Endothelial cell (in vitro differentiated cells): Measurements from ENCODE around the gene CAMK2N1. TPM values are rescaled to one million over a fixed set of nuclear protein-coding genes. Genes with fewer than 3 reads are reported as not detected.
"Not testable (repeated sequence)": the region's sequence is repeated elsewhere in the genome, so short reads cannot be mapped to it uniquely, and the experiment has no call there.

Experiments used
- DNase-seq: peaks from one replicate; pipeline ENCODE4 v3.0.0; 2021; ENCODE audit warnings: low spot score
- H3K27ac Mint-ChIP-seq: one replicate; pipeline ENCODE4 v1.8.0; 2021; ENCODE audit warnings: mixed read lengths, inconsistent platforms; ENCODE audit not compliant: unreplicated experiment
- H3K27me3 Mint-ChIP-seq: one replicate; pipeline ENCODE4 v1.8.0; 2021; ENCODE audit warnings: mild to moderate bottlenecking, moderate library complexity, mixed read lengths, inconsistent platforms; ENCODE audit not compliant: unreplicated experiment
- H3K36me3 Mint-ChIP-seq: one replicate; pipeline ENCODE4 v1.8.0; 2021; ENCODE audit warnings: mild to moderate bottlenecking, low read depth, mixed read lengths, inconsistent platforms; ENCODE audit not compliant: unreplicated experiment
- H3K4me1 Mint-ChIP-seq: one replicate; pipeline ENCODE4 v1.8.0; 2021; ENCODE audit warnings: mild to moderate bottlenecking, mixed read lengths, inconsistent platforms; ENCODE audit not compliant: unreplicated experiment
- H3K4me3 Mint-ChIP-seq: one replicate; pipeline ENCODE4 v1.8.0; 2021; ENCODE audit warnings: mild to moderate bottlenecking, mixed read lengths, inconsistent platforms; ENCODE audit not compliant: unreplicated experiment
- H3K9me3 Mint-ChIP-seq: one replicate; pipeline ENCODE4 v1.8.0; 2021; ENCODE audit warnings: mixed read lengths, inconsistent platforms; ENCODE audit not compliant: unreplicated experiment
- CTCF ChIP-seq: fragments of 200-600 bp; sonication (generic); IDR thresholded peaks from one replicate; pipeline ENCODE4 v1.5.0; 2021; ENCODE audit warnings: antibody characterized with exemption; ENCODE audit not compliant: unreplicated experiment
- total RNA-seq: library from RNA; stranded (reverse); fragmentation: NEBNext Ultra II Directional; extraction: Animal tissue kit (Norgen Biotek cat#: 25700); gene quantifications from one replicate; pipeline ENCODE4 v1.2.1, GENCODE V29; 2021; ENCODE audit not compliant: unreplicated experiment

CAMK2N1 gene
- total RNA-seq, 1 donor from 2014 or later, result 0.28 TPM

- Mint-ChIP-seq H3K27ac (no peak overlapping the region), H3K27me3 (peaks cover 6% of the 10 kb centered on the region), H3K9me3 (no peaks in the 10 kb centered on the region), H3K4me1 (no peaks in the 10 kb centered on the region), H3K36me3 (peaks cover 10% of the 10 kb centered on the region), H3K4me3 (no peak overlapping the region)
- DNase-seq, result no peak
- TF ChIP-seq CTCF, result no peak
Measured at GRCh38 chr1:20497506-20497905, 11.5 kb upstream of the CAMK2N1 start.

- peaks cover 10% of the 10 kb centered on the region for H3K36me3 Mint-ChIP-seq
- not testable (repeated sequence) for H3K4me3 Mint-ChIP-seq, H3K27me3 Mint-ChIP-seq, H3K27ac Mint-ChIP-seq, DNase-seq, H3K9me3 Mint-ChIP-seq, H3K4me1 Mint-ChIP-seq
Measured at GRCh38 chr1:20496725-20497383, 10.8 kb upstream of the CAMK2N1 start.

GRCh38 chr1:20496241-20496661 is 10.2 kb upstream of the CAMK2N1 start:
- H3K4me3 Mint-ChIP-seq, result no peak overlapping the region
- H3K4me1 Mint-ChIP-seq, result no peaks in the 10 kb centered on the region
- no peaks in the 10 kb centered on the region for H3K9me3 Mint-ChIP-seq
- no peak for DNase-seq
- peaks cover 8% of the 10 kb centered on the region for H3K36me3 Mint-ChIP-seq
- no peak overlapping the region for H3K27ac Mint-ChIP-seq
- TF ChIP-seq CTCF, result no peak
- H3K27me3 Mint-ChIP-seq, result peaks cover 6% of the 10 kb centered on the region

- Mint-ChIP-seq H3K27me3 (peaks cover 6% of the 10 kb centered on the region), H3K9me3 (no peaks in the 10 kb centered on the region), H3K36me3 (peaks cover 5% of the 10 kb centered on the region), H3K27ac (no peak overlapping the region), H3K4me1 (no peaks in the 10 kb centered on the region), H3K4me3 (no peak overlapping the region)
- DNase-seq, result no peak
- no peak for TF ChIP-seq CTCF
Measured at GRCh38 chr1:20495661-20496060, 9.7 kb upstream of the CAMK2N1 start.

- TF ChIP-seq CTCF, result no peak
- H3K4me1 Mint-ChIP-seq, result no peaks in the 10 kb centered on the region
- no peak overlapping the region for H3K27ac Mint-ChIP-seq
- H3K4me3 Mint-ChIP-seq, result no peak overlapping the region
- H3K9me3 Mint-ChIP-seq, result no peaks in the 10 kb centered on the region
- DNase-seq, result no peak
- no peaks in the 10 kb centered on the region for H3K36me3 Mint-ChIP-seq
- peaks cover 8% of the 10 kb centered on the region for H3K27me3 Mint-ChIP-seq
Measured at GRCh38 chr1:20494609-20495311, 8.8 kb upstream of the CAMK2N1 start.
